ENCODE data around the gene OTOG. TPM values are rescaled to one million over a fixed set of nuclear protein-coding genes. Genes with fewer than 3 reads are reported as not detected.

The OTOG gene
- total RNA-seq, 1 experiment from 2014 or later = 0.35 TPM

DNA sequence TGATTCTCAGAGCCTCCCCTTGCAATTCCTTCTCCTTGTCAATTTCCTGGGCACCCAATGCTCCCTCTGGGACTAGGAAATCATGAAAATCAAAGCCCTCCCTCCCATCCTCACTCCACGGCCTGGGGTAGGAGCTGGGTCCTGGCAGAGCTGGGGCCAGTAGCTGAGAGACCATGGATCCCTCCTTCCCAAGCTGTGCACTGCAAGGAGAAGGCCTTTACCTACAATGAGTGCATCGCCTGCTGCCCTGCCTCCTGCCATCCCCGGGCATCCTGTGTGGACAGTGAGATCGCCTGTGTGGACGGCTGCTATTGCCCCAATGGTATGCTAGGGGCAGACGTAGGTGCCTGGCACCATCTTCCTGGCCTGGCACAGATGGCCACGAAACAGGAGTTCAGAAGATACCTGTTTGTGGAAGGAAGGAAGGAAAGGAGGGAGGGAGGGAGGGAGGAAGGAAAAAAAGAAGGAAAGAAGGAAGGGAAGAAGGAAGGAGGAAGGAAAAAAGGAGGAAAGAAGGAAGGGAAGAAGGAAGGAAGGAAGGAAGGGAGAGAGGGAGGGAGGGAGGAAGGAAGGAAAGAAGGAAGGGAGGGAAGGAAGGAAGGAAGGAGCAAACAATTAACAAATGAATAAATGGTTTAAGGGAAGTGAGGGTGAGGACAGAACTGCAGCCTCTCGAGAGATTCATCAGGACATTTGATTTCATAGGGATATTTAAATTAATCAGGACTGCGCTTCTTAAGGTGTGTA, 12.5 kb downstream of the OTOG start:
- Histone ChIP-seq H2AK5ac (ENCODE audit: insufficient read length, low read length) (no peak overlapping the region), H3K27ac (ENCODE audit: insufficient read length, low read depth, low read length) (no peak overlapping the region), H2BK120ac (ENCODE audit: low read depth, low read length, poor library complexity, severe bottlenecking) (no peak overlapping the region), H2AFZ (ENCODE audit: low read length) (no peak overlapping the region), H3K23ac (ENCODE audit: insufficient read length, low read depth, low read length) (no peak overlapping the region), H3K18ac (ENCODE audit: insufficient read length, low read depth, low read length) (no peak overlapping the region), H3K4me2 (ENCODE audit: insufficient read depth, insufficient read length, low read length) (no peak overlapping the region), H4K5ac (ENCODE audit: insufficient read length, low read depth, low read length) (no peak overlapping the region), H3K79me2 (ENCODE audit: insufficient read depth, low read length) (no peaks in the 10 kb centered on the region), H3K27me3 (ENCODE audit: insufficient read depth, low read length) (no peaks in the 10 kb centered on the region), H3K56ac (ENCODE audit: insufficient read length, low read depth, low read length) (no peak overlapping the region), H3K9me3 (ENCODE audit: control insufficient read depth, low read depth, low read length) (no peaks in the 10 kb centered on the region), H2BK12ac (ENCODE audit: insufficient read length, low read depth, low read length) (no peak overlapping the region), H3K14ac (ENCODE audit: insufficient read depth, low read length) (no peak overlapping the region), H3K4ac (ENCODE audit: low read depth, low read length) (no peak overlapping the region), H3K9ac (ENCODE audit: extremely low read depth, insufficient read length, low read length) (no peak overlapping the region), H2BK20ac (ENCODE audit: low read depth, low read length, poor library complexity, severe bottlenecking) (no peak overlapping the region), H3K4me1 (ENCODE audit: insufficient read depth, low read length) (no peaks in the 10 kb centered on the region), H2BK5ac (ENCODE audit: insufficient read length, low read length) (no peak overlapping the region), H4K91ac (ENCODE audit: insufficient read length, low read depth, low read length) (no peak overlapping the region), H4K20me1 (ENCODE audit: control insufficient read depth, insufficient read depth, insufficient read length) (no peaks in the 10 kb centered on the region), H3T11ph (ENCODE audit: low read length) (no peak overlapping the region), H4K8ac (replicated peaks; ENCODE audit: insufficient read length, low read depth, low read length) (no peak overlapping the region), H3K79me1 (ENCODE audit: insufficient read depth, low read depth, low read length, poor library complexity, severe bottlenecking) (no peaks in the 10 kb centered on the region), H2BK15ac (ENCODE audit: low read depth, low read length) (no peak overlapping the region), H3K23me2 (ENCODE audit: insufficient read length, low read depth, low read length, poor library complexity, severe bottlenecking) (no peaks in the 10 kb centered on the region)
- Mint-ChIP-seq H3K4me1 (peaks cover 0 to 3% of the 10 kb centered on the region in 2 experiments; a peak in 1 of 4 replicates), H3K9me3 (no peaks in the 10 kb centered on the region), H3K27me3 (ENCODE audit: low read depth) (peaks cover 14% of the 10 kb centered on the region), H3K27ac (no peak overlapping the region), H3K36me3 (ENCODE audit: insufficient read depth in 1 of 3, low read depth in 3 of 3) (no peaks in the 10 kb centered on the region), H3K4me3 (no peak overlapping the region)
- no CpG with 5 or more reads among the region's 9 CpGs for WGBS (ENCODE audit: extremely low coverage, insufficient read length, low lambda C conversion rate)
- TF ChIP-seq, protein P1, sequence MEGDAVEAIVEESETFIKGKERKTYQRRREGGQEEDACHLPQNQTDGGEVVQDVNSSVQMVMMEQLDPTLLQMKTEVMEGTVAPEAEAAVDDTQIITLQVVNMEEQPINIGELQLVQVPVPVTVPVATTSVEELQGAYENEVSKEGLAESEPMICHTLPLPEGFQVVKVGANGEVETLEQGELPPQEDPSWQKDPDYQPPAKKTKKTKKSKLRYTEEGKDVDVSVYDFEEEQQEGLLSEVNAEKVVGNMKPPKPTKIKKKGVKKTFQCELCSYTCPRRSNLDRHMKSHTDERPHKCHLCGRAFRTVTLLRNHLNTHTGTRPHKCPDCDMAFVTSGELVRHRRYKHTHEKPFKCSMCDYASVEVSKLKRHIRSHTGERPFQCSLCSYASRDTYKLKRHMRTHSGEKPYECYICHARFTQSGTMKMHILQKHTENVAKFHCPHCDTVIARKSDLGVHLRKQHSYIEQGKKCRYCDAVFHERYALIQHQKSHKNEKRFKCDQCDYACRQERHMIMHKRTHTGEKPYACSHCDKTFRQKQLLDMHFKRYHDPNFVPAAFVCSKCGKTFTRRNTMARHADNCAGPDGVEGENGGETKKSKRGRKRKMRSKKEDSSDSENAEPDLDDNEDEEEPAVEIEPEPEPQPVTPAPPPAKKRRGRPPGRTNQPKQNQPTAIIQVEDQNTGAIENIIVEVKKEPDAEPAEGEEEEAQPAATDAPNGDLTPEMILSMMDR (conservative IDR thresholded peaks at IDR 0.05) = no peak
- DNase-seq = peak; percentile 20
